Measurements from ENCODE around the gene KANK2. TPM values are rescaled to one million over a fixed set of nuclear protein-coding genes. Genes with fewer than 3 reads are reported as not detected.
A peak's percentile ranks its signal among the peaks of the same experiment; 100 is the strongest.
"Not testable (repeated sequence)": the region's sequence is repeated elsewhere in the genome, so short reads cannot be mapped to it uniquely, and the experiment has no call there.

The KANK2 gene
- total and polyA plus RNA-seq, 5 donors, result 244 to 324 (median 275) TPM

DNA sequence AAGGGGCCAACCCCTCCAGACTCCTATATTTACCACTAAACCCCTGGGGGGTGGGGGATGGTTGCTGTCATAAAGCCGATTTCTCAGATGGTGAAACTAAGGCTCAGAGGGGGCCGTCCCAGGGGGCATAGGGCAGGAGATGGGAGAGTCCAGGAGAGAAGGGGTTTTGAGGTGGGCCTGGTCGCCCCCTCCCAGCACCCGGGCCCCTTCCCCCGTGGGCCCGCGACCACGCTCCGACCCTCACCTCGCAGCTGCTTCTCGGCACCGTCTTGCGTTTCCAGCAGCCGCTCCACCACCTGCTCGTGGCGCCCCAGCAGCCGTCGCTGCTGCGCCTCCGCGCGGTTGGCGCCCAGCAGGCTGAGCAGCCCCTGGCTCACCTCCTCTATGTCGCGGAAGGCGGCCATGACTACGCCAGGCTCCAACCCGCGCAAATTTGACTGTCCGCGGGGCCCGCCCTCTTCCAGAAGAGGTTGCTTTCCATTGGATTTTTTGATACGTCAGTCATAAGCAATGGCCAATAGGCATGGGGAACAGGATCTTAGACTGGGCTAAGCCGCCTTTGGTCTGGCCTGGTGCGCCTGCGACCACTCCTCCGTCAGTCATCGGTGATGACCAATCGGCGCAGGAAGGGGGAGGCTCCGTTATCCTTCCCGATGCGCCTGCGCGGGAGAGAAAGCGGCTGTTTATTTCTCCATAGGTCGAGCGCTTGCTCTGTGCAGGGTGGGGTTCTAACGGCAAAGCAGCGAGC lies 41.8 kb downstream of the KANK2 start, which contains the start of gene SPC24:
Gene SPC24, minus strand, starts transcription at position 410 of the 748 bp plus-strand sequence. Its CDS starts 6 bp downstream, at position 404.
- H3K4me1 ChIP-seq (ENCODE audit: control insufficient read depth, insufficient read depth, low read length), result peaks cover 3% of the 10 kb centered on the region
- no peaks in the 10 kb centered on the region for H3K9me3 ChIP-seq (ENCODE audit: control insufficient read depth, low read length)
- ATAC-seq, result peak; percentile 93 to 96
- H3K27ac ChIP-seq (ENCODE audit: low read length), result peak within 1 kb of the TSS; percentile 75
- H3K4me3 ChIP-seq (ENCODE audit: low read length), result peak within 1 kb of the TSS; percentile 35
- intact Hi-C loops (cut with DNase I), result no loop called here
- WGBS, result under 1% methylated on average over 50 of the region's 50 CpGs
- no peaks in the 10 kb centered on the region for H3K27me3 ChIP-seq (ENCODE audit: control insufficient read depth, insufficient read depth)
- peak; percentile 96 to 98 (median 97) for DNase-seq

DNA sequence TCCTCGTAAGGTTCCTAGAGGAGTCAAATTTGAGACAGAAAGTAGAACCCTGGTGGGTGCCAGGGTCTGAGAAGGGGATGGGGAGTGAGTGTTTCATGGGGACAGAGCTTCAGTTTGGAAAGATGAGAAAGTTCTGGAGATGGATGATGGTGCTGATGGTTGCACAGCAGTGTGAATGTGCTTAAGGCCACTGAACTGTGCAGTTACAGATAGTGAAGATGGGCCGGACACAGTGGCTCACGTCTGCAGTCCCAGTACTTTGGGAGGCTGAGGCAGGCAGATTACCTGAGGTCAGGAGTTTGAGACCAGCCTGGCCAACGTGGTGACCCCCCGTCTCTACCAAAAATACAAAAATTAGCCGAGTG lies 42.7 kb downstream of the KANK2 start:
- Histone ChIP-seq H3K9me3 (ENCODE audit: control insufficient read depth, low read length) (no peaks in the 10 kb centered on the region), H3K4me3 (ENCODE audit: low read length) (no peak overlapping the region), H3K27ac (ENCODE audit: low read length) (no peak overlapping the region), H3K27me3 (ENCODE audit: control insufficient read depth, insufficient read depth) (no peaks in the 10 kb centered on the region), H3K4me1 (ENCODE audit: control insufficient read depth, insufficient read depth, low read length) (peaks cover 3% of the 10 kb centered on the region)
- no peak for DNase-seq
- 43% methylated on average over 6 of the region's 6 CpGs for WGBS
- ATAC-seq, result no peak
- intact Hi-C loops (cut with DNase I), result no loop called here

DNA sequence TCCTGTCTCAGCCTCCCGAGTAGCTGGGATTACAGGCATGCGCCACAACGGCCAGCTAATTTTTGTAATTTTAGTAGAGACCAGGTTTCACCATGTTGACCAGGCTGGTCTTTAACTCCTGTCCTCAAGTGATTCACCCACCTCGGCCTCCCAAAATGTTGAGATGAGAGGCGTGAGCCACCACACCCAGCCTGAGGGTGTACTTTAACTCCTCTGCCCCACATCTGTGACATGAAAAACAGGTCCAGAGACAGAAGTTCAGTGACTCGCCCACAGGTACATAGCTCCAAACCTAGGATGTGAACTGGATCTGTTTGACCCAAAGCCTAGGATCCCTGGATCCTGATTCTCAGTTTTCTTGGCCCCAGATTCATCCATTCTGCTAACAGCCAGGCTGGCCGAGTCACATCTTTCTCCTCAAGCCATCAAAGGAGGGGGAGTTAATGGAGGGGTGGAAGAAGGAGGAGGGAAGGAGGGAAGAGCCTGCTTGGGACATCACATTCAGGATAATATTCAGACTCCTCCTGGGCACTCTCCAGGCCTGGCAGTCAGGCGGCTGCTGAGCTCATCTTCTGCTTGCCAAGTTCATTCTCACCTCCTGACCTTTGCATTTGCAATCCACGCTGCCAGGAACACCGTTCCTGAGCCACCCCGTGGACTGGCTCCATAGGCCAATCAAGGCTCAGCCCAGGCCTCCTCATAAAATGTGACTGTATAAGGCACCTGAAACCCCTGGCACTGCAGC lies 44.9 kb downstream of the KANK2 start:
- Histone ChIP-seq H3K9me3 (ENCODE audit: control insufficient read depth, low read length) (no peaks in the 10 kb centered on the region), H3K27ac (ENCODE audit: low read length) (peak overlapping the region; percentile 97), H3K4me3 (ENCODE audit: low read length) (no peak overlapping the region), H3K4me1 (ENCODE audit: control insufficient read depth, insufficient read depth, low read length) (no peaks in the 10 kb centered on the region), H3K27me3 (ENCODE audit: control insufficient read depth, insufficient read depth) (no peaks in the 10 kb centered on the region)
- peak; percentile 42 to 51 for ATAC-seq
- 60% methylated on average over 11 of the region's 11 CpGs for WGBS
- DNase-seq, result peak; percentile 67 to 84 (median 82)
- intact Hi-C loops (cut with DNase I), result no loop called here

DNA sequence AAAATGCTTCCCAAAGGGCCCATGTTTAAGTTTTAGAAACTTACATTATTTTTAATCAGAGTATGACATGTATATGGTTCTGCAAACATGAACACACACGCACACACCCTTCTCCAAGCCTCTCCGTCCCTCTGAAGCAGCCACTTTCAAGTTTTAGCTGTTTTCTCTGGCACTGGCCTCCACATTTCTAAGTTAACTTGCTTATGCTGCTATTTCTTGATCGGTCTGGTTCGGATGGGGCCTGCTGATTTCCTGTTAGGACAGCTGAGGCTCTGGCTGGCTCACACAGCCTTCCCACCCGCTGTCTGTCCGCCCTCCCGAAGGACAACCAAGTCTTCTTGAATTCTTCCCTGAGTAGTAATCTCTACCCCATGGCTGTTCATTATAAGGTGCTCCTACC lies 46.2 kb downstream of the KANK2 start:
- peak in 1 of 3 donors; percentile 71 for DNase-seq
- no peak for ATAC-seq

DNA sequence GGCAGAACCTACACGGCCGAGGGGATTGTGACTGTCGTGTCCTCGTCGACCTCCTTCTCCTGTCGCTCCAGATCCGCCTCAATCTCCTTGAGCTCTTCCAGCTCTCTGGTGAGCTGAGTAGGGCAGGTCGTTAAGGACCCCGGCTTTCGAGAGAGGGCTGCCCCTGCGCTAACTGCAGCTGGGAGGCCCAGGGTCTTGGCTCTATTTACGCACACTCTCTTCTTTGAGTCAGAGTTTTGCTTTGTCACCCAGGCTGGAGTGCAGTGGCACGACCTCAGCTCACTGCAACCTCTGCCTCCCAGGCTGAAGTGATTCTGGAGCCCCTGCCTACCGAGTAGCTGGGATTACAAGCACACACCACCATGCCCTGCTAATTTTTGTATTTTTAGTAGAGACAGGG lies 49.3 kb downstream of the KANK2 start:
- ATAC-seq (no peak), DNase-seq (no peak)
- no peaks in the 10 kb centered on the region for H3K27me3 ChIP-seq (ENCODE audit: control insufficient read depth, insufficient read depth)
- no peak overlapping the region for H3K27ac ChIP-seq (ENCODE audit: low read length)
- H3K4me3 ChIP-seq (ENCODE audit: low read length), result no peak overlapping the region
- H3K4me1 ChIP-seq (ENCODE audit: control insufficient read depth, insufficient read depth, low read length), result peaks cover 5% of the 10 kb centered on the region
- no peaks in the 10 kb centered on the region for H3K9me3 ChIP-seq (ENCODE audit: control insufficient read depth, low read length)
- intact Hi-C loops (cut with DNase I), result no loop called here
- 73% methylated on average over 14 of the region's 14 CpGs for WGBS

More for the DNA sequence above, 46.2 kb downstream of the KANK2 start:
- 47% methylated on average over 7 of the region's 7 CpGs for WGBS
- Histone ChIP-seq H3K4me3 (ENCODE audit: low read length) (no peak overlapping the region), H3K9me3 (ENCODE audit: control insufficient read depth, low read length) (no peaks in the 10 kb centered on the region), H3K4me1 (ENCODE audit: control insufficient read depth, insufficient read depth, low read length) (no peaks in the 10 kb centered on the region), H3K27ac (ENCODE audit: low read length) (peak overlapping the region; percentile 79), H3K27me3 (ENCODE audit: control insufficient read depth, insufficient read depth) (no peaks in the 10 kb centered on the region)
- intact Hi-C loops (cut with DNase I), result no loop called here

DNA sequence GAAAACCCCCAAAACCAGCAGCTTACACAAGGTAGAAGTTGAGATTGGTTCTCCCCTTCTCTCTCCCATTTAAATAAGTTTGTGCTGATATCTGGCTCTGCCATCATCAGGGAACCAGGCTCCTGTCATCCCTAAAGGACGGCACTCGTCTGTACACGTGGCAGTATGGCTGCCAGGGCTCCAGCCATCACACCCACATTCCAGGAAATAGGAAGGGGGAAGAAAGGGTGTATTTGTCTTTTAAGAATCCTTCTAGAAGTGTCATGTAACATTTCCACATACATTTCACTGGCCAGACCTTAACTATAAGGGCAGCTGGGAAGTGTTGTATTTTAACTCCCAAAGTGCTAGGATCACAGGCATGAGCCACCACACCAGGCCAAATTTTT lies 51.8 kb downstream of the KANK2 start:
- ATAC-seq (no peak), DNase-seq (no peak)
- H3K27me3 ChIP-seq (ENCODE audit: control insufficient read depth, insufficient read depth), result no peaks in the 10 kb centered on the region
- WGBS, result over 99% methylated on average over 3 of the region's 3 CpGs
- peaks cover 11% of the 10 kb centered on the region for H3K4me1 ChIP-seq (ENCODE audit: control insufficient read depth, insufficient read depth, low read length)
- no peak overlapping the region for H3K4me3 ChIP-seq (ENCODE audit: low read length)
- intact Hi-C loops (cut with DNase I), result no loop called here
- H3K27ac ChIP-seq (ENCODE audit: low read length), result no peak overlapping the region
- no peaks in the 10 kb centered on the region for H3K9me3 ChIP-seq (ENCODE audit: control insufficient read depth, low read length)

DNA sequence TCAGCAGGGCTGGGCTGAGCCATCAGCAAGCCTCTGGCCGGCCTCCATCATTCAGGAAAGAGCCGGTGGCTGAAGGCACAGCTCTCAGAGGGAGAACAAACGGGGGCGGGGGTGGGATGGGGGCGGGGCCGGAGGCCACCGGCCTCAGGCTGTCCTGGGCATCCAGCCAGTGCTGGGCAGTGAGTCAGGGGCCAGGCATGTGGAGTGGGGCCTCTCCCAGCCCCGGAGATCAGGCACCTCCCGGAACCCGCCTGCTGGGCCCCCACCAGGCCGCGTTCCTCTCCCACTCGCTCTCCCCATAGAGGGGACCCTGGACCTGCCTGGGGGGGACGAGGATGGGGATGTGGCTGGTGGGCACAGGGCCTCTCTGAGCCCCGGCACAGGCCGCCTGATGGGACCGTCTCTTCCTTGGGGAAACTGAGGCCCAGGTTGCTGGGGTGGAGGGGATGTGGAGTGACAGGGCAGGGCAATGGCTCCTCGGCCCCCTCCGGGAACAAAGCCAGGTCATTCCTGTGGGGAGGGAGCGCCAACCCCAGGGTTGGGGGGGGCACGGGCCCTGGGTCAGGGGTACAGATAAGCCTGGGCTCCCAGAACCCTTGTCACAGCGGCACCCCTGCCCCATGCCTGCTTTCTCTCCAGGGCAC lies 54.7 kb downstream of the KANK2 start:
- Histone ChIP-seq H3K4me3 (ENCODE audit: low read length) (no peak overlapping the region), H3K27me3 (ENCODE audit: control insufficient read depth, insufficient read depth) (no peaks in the 10 kb centered on the region), H3K9me3 (ENCODE audit: control insufficient read depth, low read length) (no peaks in the 10 kb centered on the region), H3K27ac (ENCODE audit: low read length) (peak overlapping the region; percentile 91), H3K4me1 (ENCODE audit: control insufficient read depth, insufficient read depth, low read length) (peaks cover 18% of the 10 kb centered on the region)
- intact Hi-C loops (cut with DNase I), result loop anchor here in 1 of 4 donors (5.0 kb wide), 1 partner anchor 55 kb away; the partner anchor contains the start of gene KANK2
- 5% methylated on average over 22 of the region's 22 CpGs for WGBS
- ATAC-seq, result peak; percentile 79 to 85
- peak; percentile 95 to 97 (median 97) for DNase-seq

DNA sequence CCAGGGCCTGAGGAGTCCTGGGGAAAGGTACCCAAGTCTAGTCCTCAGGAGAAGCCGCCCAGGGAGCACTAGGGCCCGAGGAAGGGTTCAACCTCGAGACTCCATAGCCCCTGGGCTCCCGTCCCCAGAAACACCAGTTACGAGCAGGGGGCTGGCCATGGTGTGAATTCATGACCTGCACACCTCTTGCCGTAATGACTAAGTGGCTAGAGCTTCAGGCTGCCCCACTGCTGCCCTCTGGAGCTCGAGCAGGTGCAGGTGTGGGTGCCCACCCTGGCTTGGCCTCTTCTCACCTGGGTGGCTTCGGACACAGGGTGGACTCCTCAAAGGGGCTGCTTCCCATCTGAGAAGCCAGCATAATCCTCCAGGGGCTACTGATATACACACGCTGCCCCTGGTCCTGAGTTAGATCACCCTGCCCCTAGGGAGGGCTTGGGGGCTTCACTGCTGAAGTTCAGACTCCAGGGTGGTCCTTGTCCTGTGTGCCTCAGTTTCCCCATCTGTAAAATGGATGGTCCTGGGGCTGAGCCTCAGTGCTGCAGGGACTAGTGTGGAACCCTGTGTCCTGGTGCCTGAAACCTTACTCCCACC lies 55.3 kb downstream of the KANK2 start:
- no peak for ATAC-seq
- WGBS, result 55% methylated on average over 9 of the region's 9 CpGs
- Histone ChIP-seq H3K27me3 (ENCODE audit: control insufficient read depth, insufficient read depth) (no peaks in the 10 kb centered on the region), H3K4me3 (ENCODE audit: low read length) (no peak overlapping the region), H3K27ac (ENCODE audit: low read length) (peak overlapping the region; percentile 91), H3K4me1 (ENCODE audit: control insufficient read depth, insufficient read depth, low read length) (peaks cover 18% of the 10 kb centered on the region), H3K9me3 (ENCODE audit: control insufficient read depth, low read length) (no peaks in the 10 kb centered on the region)
- intact Hi-C loops (cut with DNase I), result loop anchor here in 1 of 4 donors (5.0 kb wide), 1 partner anchor 55 kb away; the partner anchor contains the start of gene KANK2
- peak in 1 of 3 donors; percentile 67 for DNase-seq

DNA sequence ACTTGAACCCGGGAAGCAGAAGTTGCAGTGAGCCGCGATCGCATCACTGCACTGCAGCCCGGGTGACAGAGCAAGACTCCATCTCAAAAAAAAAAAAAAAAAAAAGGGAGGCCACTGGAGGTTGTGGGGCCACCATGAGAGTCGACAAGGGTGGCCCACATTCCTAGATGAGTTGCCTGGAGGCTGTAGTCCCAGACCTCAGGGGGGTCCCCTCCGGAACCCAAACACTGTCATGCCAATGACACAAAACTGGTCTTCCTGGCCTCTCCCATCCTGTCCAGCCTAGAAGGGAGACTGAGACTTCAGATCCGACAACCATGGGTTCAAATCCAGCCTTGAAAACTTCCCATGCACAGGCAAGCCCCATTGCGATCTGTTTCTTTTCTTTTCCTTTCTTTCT lies 56.4 kb downstream of the KANK2 start:
- ATAC-seq (no peak), DNase-seq (no peak)
- intact Hi-C loops (cut with DNase I), result loop anchor here in 1 of 4 donors (5.0 kb wide), 1 partner anchor 56 kb away; the partner anchor contains the start of gene KANK2
- Histone ChIP-seq H3K4me3 (ENCODE audit: low read length) (no peak overlapping the region), H3K27me3 (ENCODE audit: control insufficient read depth, insufficient read depth) (no peaks in the 10 kb centered on the region), H3K9me3 (ENCODE audit: control insufficient read depth, low read length) (no peaks in the 10 kb centered on the region), H3K4me1 (ENCODE audit: control insufficient read depth, insufficient read depth, low read length) (peaks cover 18% of the 10 kb centered on the region), H3K27ac (ENCODE audit: low read length) (no peak overlapping the region)
- WGBS, result 94% methylated on average over 9 of the region's 9 CpGs

DNA sequence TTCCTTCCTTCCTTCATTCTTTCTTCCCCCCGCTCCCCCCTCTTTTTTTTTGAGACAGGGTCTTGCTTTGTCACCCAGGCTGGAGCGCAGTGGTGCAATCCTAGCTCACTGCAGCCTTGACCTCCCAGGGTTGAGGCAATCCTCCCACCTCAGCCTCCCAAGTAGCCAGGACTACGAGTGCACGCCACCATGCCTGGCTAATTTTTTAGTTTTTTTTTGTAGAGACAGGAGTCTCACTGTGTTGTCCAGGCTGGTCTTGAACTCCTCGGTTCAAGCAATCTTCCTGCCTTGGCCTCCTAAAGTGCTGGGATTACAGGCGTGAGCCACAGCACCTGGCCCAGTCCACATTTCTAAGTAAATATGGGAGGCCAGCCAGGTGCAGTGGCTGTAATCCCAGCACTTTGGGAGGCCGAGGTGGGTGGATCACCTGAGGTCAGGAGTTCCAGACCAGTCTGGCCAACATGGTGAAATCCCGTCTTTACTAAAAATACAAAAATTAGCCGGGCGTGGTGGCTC lies 57.3 kb downstream of the KANK2 start:
- not testable (repeated sequence) for H3K27me3 ChIP-seq (ENCODE audit: control insufficient read depth, insufficient read depth); DNase-seq

More for the DNA sequence above, 57.3 kb downstream of the KANK2 start:
- 92% methylated on average over 10 of the region's 10 CpGs for WGBS
- peaks cover 18% of the 10 kb centered on the region for H3K4me1 ChIP-seq (ENCODE audit: control insufficient read depth, insufficient read depth, low read length)
- H3K27ac ChIP-seq (ENCODE audit: low read length), result peak overlapping the region; percentile 99
- not testable (repeated sequence) for H3K9me3 ChIP-seq (ENCODE audit: control insufficient read depth, low read length); ATAC-seq; H3K4me3 ChIP-seq (ENCODE audit: low read length)
- intact Hi-C loops (cut with DNase I), result loop anchor here in 1 of 4 donors (5.0 kb wide), 1 partner anchor 57 kb away; the partner anchor contains the start of gene KANK2

Data from right cardiac atrium (tissue), 5 donors.